GM19463 (cell line): Measurements from ENCODE around the gene POLQ.
A peak's percentile ranks its signal among the peaks of the same experiment; 100 is the strongest.
"Not testable (repeated sequence)": the region's sequence is repeated elsewhere in the genome, so short reads cannot be mapped to it uniquely, and the experiment has no call there.

Experiments used
- ATAC-seq: cut with Tn5 transposase; IDR thresholded peaks from one replicate; pipeline ENCODE4 v1.9.1; 2021; ENCODE audit warnings: mild to moderate bottlenecking, moderate library complexity; ENCODE audit not compliant: unreplicated experiment

Gene POLQ

GRCh38 chr3:121514496-121514895 lies 31.3 kb downstream of the POLQ start:
- ATAC-seq: no peak

- ATAC-seq: no peak
These were observed 37.4 kb downstream of the POLQ start for GRCh38 chr3:121508389-121508788.

- ATAC-seq: no peak
These were observed 40.5 kb downstream of the POLQ start for GRCh38 chr3:121505256-121505655.

- no peak for ATAC-seq
These were observed 41.2 kb downstream of the POLQ start for GRCh38 chr3:121504618-121505017.

- ATAC-seq: no peak
These were observed 49.0 kb downstream of the POLQ start for GRCh38 chr3:121496786-121497185.

- no peak for ATAC-seq
These were observed 52.4 kb downstream of the POLQ start for GRCh38 chr3:121493431-121493830.

- no peak for ATAC-seq
These were observed 54.0 kb downstream of the POLQ start for GRCh38 chr3:121491683-121492320.

- no peak for ATAC-seq
These were observed 55.6 kb downstream of the POLQ start for GRCh38 chr3:121490161-121490560.

- ATAC-seq: no peak
These were observed 57.2 kb downstream of the POLQ start for GRCh38 chr3:121488628-121489027.

- no peak for ATAC-seq
These were observed 62.5 kb downstream of the POLQ start for GRCh38 chr3:121483290-121483689.

GRCh38 chr3:121482660-121483059 lies 63.1 kb downstream of the POLQ start:
- no peak for ATAC-seq

- no peak for ATAC-seq
These were observed 64.5 kb downstream of the POLQ start for GRCh38 chr3:121481106-121481880.

- no peak for ATAC-seq
These were observed 68.2 kb downstream of the POLQ start for GRCh38 chr3:121477589-121477988.

GRCh38 chr3:121473001-121473400 lies 72.8 kb downstream of the POLQ start:
- no peak for ATAC-seq

GRCh38 chr3:121467085-121467484 lies 78.7 kb downstream of the POLQ start:
- no peak for ATAC-seq

- ATAC-seq: no peak
These were observed 82.0 kb downstream of the POLQ start for GRCh38 chr3:121463745-121464144.

GRCh38 chr3:121462565-121462964 lies 83.2 kb downstream of the POLQ start:
- ATAC-seq: no peak

- not testable (repeated sequence) for ATAC-seq
These were observed 94.0 kb downstream of the POLQ start for GRCh38 chr3:121451752-121452151.

GRCh38 chr3:121443456-121443855 lies 102.3 kb downstream of the POLQ start:
- ATAC-seq: no peak

GRCh38 chr3:121436641-121437040 lies 109.1 kb downstream of the POLQ start:
- no peak for ATAC-seq

GRCh38 chr3:121436074-121436473 lies 109.7 kb downstream of the POLQ start:
- no peak for ATAC-seq

- ATAC-seq: peak; percentile 97
These were observed 113.9 kb downstream of the POLQ start for GRCh38 chr3:121431726-121432517.
